ENCODE measurements around the gene BOK. TPM values are rescaled to one million over a fixed set of nuclear protein-coding genes. Genes with fewer than 3 reads are reported as not detected.
"Not testable (repeated sequence)": the region's sequence is repeated elsewhere in the genome, so short reads cannot be mapped to it uniquely, and the experiment has no call there.

The BOK gene
- total RNA-seq, 4 donors from 2014 or later, result 6.7 to 20.2 (median 15.5) TPM

- no peak overlapping the region for H3K4me3 ChIP-seq
- no peak for DNase-seq
- TF ChIP-seq CTCF (IDR thresholded peaks at IDR 0.05) (no peak), POLR2A (IDR thresholded peaks at IDR 0.05) (no peak)
- no peaks in the 10 kb centered on the region for H3K27me3 ChIP-seq
- H3K36me3 ChIP-seq, result peaks cover 0 to 50% (median 2%) of the 10 kb centered on the region in 3 donors
- H3K27ac ChIP-seq, result no peak overlapping the region
- peaks cover 0 to 12% (median 3%) of the 10 kb centered on the region in 4 donors for H3K9me3 ChIP-seq
- H3K4me1 ChIP-seq, result no peaks in the 10 kb centered on the region
Observed at GRCh38 chr2:241582806-241583205, 24.3 kb downstream of the BOK start.

- no peak for DNase-seq
- Histone ChIP-seq H3K4me1 (no peaks in the 10 kb centered on the region), H3K27me3 (no peaks in the 10 kb centered on the region), H3K4me3 (no peak overlapping the region), H3K27ac (no peak overlapping the region), H3K9me3 (peaks cover 0 to 13% (median 3%) of the 10 kb centered on the region in 4 donors), H3K36me3 (peaks cover 0 to 61% (median 2%) of the 10 kb centered on the region in 3 donors)
- TF ChIP-seq POLR2A (IDR thresholded peaks at IDR 0.05) (no peak), CTCF (IDR thresholded peaks at IDR 0.05) (no peak)
Observed at GRCh38 chr2:241584436-241584835, 25.9 kb downstream of the BOK start.

GRCh38 chr2:241586564-241587264 lies 28.2 kb downstream of the BOK start:
- TF ChIP-seq CTCF (IDR thresholded peaks at IDR 0.05), result no peak
- TF ChIP-seq POLR2A (IDR thresholded peaks at IDR 0.05), result no peak
- no peak for DNase-seq
- no peak overlapping the region for H3K4me3 ChIP-seq
- no peaks in the 10 kb centered on the region for H3K27me3 ChIP-seq
- no peaks in the 10 kb centered on the region for H3K4me1 ChIP-seq
- H3K27ac ChIP-seq, result no peak overlapping the region
- H3K36me3 ChIP-seq, result peaks cover 0 to 71% (median 2%) of the 10 kb centered on the region in 3 donors
- H3K9me3 ChIP-seq, result peaks cover 0 to 13% (median 3%) of the 10 kb centered on the region in 4 donors

- peaks cover 0 to 72% (median 0%) of the 10 kb centered on the region in 3 donors for H3K36me3 ChIP-seq
- not testable (repeated sequence) for H3K27ac ChIP-seq, H3K27me3 ChIP-seq, H3K4me1 ChIP-seq, DNase-seq, H3K4me3 ChIP-seq
- peaks cover 0 to 13% (median 3%) of the 10 kb centered on the region in 4 donors for H3K9me3 ChIP-seq
Observed at GRCh38 chr2:241589863-241590262, 31.3 kb downstream of the BOK start.

GRCh38 chr2:241590496-241591455 lies 32.2 kb downstream of the BOK start:
- DNase-seq, H3K27me3 ChIP-seq, H3K4me3 ChIP-seq, H3K4me1 ChIP-seq, H3K27ac ChIP-seq: not testable (repeated sequence)
- Histone ChIP-seq H3K9me3 (peaks cover 0 to 13% (median 3%) of the 10 kb centered on the region in 4 donors), H3K36me3 (peaks cover 0 to 73% (median 0%) of the 10 kb centered on the region in 3 donors)

- DNase-seq, result no peak
- Histone ChIP-seq H3K4me3 (no peak overlapping the region), H3K27me3 (no peaks in the 10 kb centered on the region), H3K4me1 (no peaks in the 10 kb centered on the region), H3K9me3 (peaks cover 0 to 6% (median under 1%) of the 10 kb centered on the region in 4 donors), H3K27ac (no peak overlapping the region), H3K36me3 (peaks cover 0 to 81% (median 0%) of the 10 kb centered on the region in 3 donors)
- TF ChIP-seq CTCF (IDR thresholded peaks at IDR 0.05) (no peak), POLR2A (IDR thresholded peaks at IDR 0.05) (no peak)
Observed at GRCh38 chr2:241592126-241592845, 33.7 kb downstream of the BOK start.
